ENCODE data around the gene KDM1A. TPM values are rescaled to one million over a fixed set of nuclear protein-coding genes. Genes with fewer than 3 reads are reported as not detected.

The KDM1A gene
- total and polyA plus RNA-seq, 9 of the 15 experiments (the other 6 are each of a cell fraction or from before 2014, with no cell fraction given), result 59.2 to 181 (median 168) TPM

DNA sequence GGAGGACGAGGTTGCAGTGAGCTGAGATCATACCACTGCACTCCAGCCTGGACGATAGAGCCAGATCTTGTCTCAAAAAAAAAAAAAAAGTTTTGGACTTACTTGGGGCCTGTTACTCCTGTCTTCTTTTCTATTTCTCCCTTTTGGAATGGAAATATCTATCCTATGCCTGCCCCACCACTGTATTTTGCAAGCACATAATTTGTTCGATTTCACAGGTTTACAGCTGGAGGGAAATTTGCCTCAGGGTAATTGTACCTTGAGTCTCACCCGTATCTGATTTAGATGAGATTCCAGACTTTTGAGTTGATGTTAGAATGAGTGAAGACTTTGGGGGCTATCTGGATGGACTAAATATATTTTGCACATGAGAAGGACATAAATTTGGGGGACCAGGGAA, 12.2 kb upstream of the KDM1A start:
- Histone ChIP-seq H3K4me2 (ENCODE audit: insufficient read depth, low read length) (no peak overlapping the region), H3K9me3 (replicated peaks; ENCODE audit: control insufficient read depth, insufficient read depth, low read depth, low read length) (no peaks in the 10 kb centered on the region), H3K27ac (ENCODE audit: extremely low read depth, low read depth, low read length) (no peak overlapping the region), H3K4me3 (no peak overlapping the region), H2AFZ (ENCODE audit: low read depth, low read length) (no peak overlapping the region), H3K4me1 (replicated peaks in 1 of 2; ENCODE audit: control insufficient read depth in 2 of 2, insufficient read depth in 2 of 2, low read length in 2 of 2) (peaks cover 0 to 10% of the 10 kb centered on the region in 2 experiments; a peak in 3 of 5 replicates), H3K9me1 (ENCODE audit: control insufficient read depth, insufficient read depth, low read length) (no peaks in the 10 kb centered on the region), H3K36me3 (ENCODE audit: control insufficient read depth, insufficient read depth, low read length) (no peaks in the 10 kb centered on the region), H3K9ac (ENCODE audit: insufficient read depth in 1 of 2, low read depth in 2 of 2, low read length in 2 of 2) (no peak overlapping the region), H3K79me2 (ENCODE audit: control insufficient read depth, insufficient read depth, low read length) (no peaks in the 10 kb centered on the region), H4K20me1 (replicated peaks; ENCODE audit: control insufficient read depth, insufficient read depth, low read length) (no peaks in the 10 kb centered on the region), H3K27me3 (ENCODE audit: control insufficient read depth in 2 of 2, insufficient read depth in 2 of 2, low read length in 2 of 2) (peaks cover 6 to 25% of the 10 kb centered on the region in 2 experiments; a peak in 4 of 5 replicates)
- BruUV-seq (replicated peaks), result no TSS peak
- ATAC-seq, result no peak
- TF ChIP-seq C11orf30 (IDR thresholded peaks at IDR 0.05; ENCODE audit: low read depth), result no peak
- TF ChIP-seq GMEB1 (CRISPR knock-in tag; IDR thresholded peaks at IDR 0.05), result no peak
- TF ChIP-seq ZNF224 (CRISPR knock-in tag; IDR thresholded peaks at IDR 0.05), result no peak
- TF ChIP-seq ZNF586 (CRISPR knock-in tag; conservative IDR thresholded peaks at IDR 0.05), result no peak
- TF ChIP-seq SREBF2 (CRISPR knock-in tag; IDR thresholded peaks at IDR 0.05), result no peak
- no peak for TF ChIP-seq GTF2F1 (IDR thresholded peaks at IDR 0.05; ENCODE audit: low read depth, low read length)
- TF ChIP-seq SUPT5H (IDR thresholded peaks at IDR 0.05), result no peak
- TF ChIP-seq, protein P1, sequence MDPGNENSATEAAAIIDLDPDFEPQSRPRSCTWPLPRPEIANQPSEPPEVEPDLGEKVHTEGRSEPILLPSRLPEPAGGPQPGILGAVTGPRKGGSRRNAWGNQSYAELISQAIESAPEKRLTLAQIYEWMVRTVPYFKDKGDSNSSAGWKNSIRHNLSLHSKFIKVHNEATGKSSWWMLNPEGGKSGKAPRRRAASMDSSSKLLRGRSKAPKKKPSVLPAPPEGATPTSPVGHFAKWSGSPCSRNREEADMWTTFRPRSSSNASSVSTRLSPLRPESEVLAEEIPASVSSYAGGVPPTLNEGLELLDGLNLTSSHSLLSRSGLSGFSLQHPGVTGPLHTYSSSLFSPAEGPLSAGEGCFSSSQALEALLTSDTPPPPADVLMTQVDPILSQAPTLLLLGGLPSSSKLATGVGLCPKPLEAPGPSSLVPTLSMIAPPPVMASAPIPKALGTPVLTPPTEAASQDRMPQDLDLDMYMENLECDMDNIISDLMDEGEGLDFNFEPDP (CRISPR knock-in tag; IDR thresholded peaks at IDR 0.05), result no peak
- TF ChIP-seq ZNF830 (CRISPR knock-in tag; IDR thresholded peaks at IDR 0.05), result no peak
- TF ChIP-seq CBX5 (IDR thresholded peaks at IDR 0.05; ENCODE audit: borderline replicate concordance, low read depth), result no peak
- no peak for TF ChIP-seq ZFP30 (CRISPR knock-in tag; IDR thresholded peaks at IDR 0.05; ENCODE audit: borderline replicate concordance)
- TF ChIP-seq ZKSCAN3 (CRISPR knock-in tag; IDR thresholded peaks at IDR 0.05), result no peak
- no peak for TF ChIP-seq CREB1 (IDR thresholded peaks at IDR 0.05)
- TF ChIP-seq CREB1 (CRISPR knock-in tag; IDR thresholded peaks at IDR 0.05), result no peak
- TF ChIP-seq ZNF124 (CRISPR knock-in tag; IDR thresholded peaks at IDR 0.05), result no peak
- no peak for TF ChIP-seq EWSR1 (IDR thresholded peaks at IDR 0.05; ENCODE audit: borderline replicate concordance, low read depth, partially characterized antibody)
- no peak for TF ChIP-seq GABPA (tag; conservative IDR thresholded peaks at IDR 0.05; ENCODE audit: low read depth)
- no peak for TF ChIP-seq FOSL1 (tag; conservative IDR thresholded peaks at IDR 0.05)
- TF ChIP-seq, protein P2, sequence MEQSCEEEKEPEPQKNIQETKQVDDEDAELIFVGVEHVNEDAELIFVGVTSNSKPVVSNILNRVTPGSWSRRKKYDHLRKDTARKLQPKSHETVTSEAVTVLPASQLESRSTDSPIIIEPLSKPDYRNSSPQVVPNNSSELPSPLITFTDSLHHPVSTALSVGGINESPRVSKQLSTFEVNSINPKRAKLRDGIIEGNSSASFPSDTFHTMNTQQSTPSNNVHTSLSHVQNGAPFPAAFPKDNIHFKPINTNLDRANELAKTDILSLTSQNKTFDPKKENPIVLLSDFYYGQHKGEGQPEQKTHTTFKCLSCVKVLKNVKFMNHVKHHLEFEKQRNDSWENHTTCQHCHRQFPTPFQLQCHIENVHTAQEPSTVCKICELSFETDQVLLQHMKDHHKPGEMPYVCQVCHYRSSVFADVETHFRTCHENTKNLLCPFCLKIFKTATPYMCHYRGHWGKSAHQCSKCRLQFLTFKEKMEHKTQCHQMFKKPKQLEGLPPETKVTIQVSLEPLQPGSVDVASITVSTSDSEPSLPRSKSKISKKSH (CRISPR knock-in tag; IDR thresholded peaks at IDR 0.05), result no peak
- no peak for TF ChIP-seq FOXA3 (CRISPR knock-in tag; conservative IDR thresholded peaks at IDR 0.05 in 1 of 2, IDR thresholded peaks at IDR 0.05 in 1 of 2)
- WGBS (ENCODE audit: insufficient coverage, low coverage, missing lambda C conversion rate), result 28% methylated on average over 4 of the region's 4 CpGs
- CTCF ChIA-PET (ENCODE audit: low intra/inter-chr PET ratio), result no interaction called here
- POLR2A ChIA-PET, result interaction anchor here (0.6 kb wide), 1 partner anchor 11 kb away, joined by 5 read pairs; no protein-coding TSS in a partner anchor
- intact Hi-C loops (cut with micrococcal nuclease) (no loop called here), in situ Hi-C loops (cut with MboI) (no loop called here)
- no peak for DNase-seq (ENCODE audit: extremely low read depth in 1 of 4, low spot score in 3 of 4)
- no peak for FAIRE-seq

All from K562 (cell line).